Myocyte (in vitro differentiated cells): Measurements from ENCODE around the gene USP17L29. TPM values are rescaled to one million over a fixed set of nuclear protein-coding genes. Genes with fewer than 3 reads are reported as not detected.
"Not testable (repeated sequence)": the region's sequence is repeated elsewhere in the genome, so short reads cannot be mapped to it uniquely, and the experiment has no call there.

Experiments
- DNase-seq: peaks from one replicate; pipeline ENCODE4 v3.0.0-alpha.2; 2012; ENCODE audit warnings: low read depth
- polyA plus RNA-seq: library from polyadenylated mRNA; unstranded; fragments of >200 nt; gene quantifications from one replicate; pipeline ENCODE4 v1.2.1, GENCODE V29; 2012; ENCODE audit warnings: missing spikeins
- total RNA-seq: library from RNA; depleted of rRNA; stranded (reverse); fragments of >200 nt; gene quantifications from 2 replicates; pipeline ENCODE4 v1.2.3, GENCODE V29; 2014

The USP17L29 gene
- total RNA-seq: not detected in 2 replicates
- polyA plus RNA-seq: not detected

DNA sequence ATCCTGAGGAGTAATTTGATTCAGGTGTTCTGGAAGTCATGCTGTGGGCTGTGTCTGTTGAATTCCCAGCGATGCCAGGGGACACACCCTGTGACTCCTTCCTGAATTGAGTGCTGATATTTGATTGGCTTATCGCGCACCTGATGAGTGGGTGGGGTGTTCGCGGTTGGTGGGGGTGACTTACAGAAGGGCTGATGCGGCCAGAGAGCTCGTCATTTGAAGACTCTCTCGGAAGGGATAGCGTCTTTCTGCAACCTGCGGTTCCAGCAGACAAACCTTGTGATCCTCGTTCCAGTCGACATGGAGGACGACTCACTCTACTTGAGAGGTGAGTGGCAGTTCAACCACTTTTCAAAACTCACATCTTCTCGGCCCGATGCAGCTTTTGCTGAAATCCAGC is at the start of gene USP17L29:
Gene USP17L29 (plus strand): TSS at position 301 of the 400 bp plus-strand sequence. CDS start 0 bp downstream, at position 301.
- not testable (repeated sequence) for DNase-seq

DNA sequence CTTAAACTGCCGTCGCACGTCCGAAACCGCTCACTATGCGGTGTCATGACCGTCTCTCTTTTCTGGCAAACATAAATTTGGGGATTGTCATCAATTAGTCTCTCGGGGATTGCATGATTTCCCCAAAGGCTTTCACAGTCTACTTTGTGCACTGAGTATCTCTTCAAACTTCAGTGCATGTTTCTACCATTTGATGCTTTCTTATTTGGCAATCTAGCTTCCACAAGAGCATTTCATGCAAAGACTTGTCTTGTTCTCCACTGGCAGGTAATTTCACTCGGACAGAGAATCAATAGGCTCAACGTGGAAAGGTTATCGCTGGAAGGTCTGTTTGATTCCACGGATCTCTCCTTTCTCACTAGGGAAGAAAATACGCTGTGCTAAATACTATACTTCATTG is 29.2 kb upstream of the USP17L29 start:
- not testable (repeated sequence) for DNase-seq

DNA sequence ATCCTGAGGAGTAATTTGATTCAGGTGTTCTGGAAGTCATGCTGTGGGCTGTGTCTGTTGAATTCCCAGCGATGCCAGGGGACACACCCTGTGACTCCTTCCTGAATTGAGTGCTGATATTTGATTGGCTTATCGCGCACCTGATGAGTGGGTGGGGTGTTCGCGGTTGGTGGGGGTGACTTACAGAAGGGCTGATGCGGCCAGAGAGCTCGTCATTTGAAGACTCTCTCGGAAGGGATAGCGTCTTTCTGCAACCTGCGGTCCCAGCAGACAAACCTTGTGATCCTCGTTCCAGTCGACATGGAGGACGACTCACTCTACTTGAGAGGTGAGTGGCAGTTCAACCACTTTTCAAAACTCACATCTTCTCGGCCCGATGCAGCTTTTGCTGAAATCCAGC is 28.6 kb upstream of the USP17L29 start, which contains the start of gene USP17L24:
Gene USP17L24 (plus strand): TSS at position 301 of the 400 bp plus-strand sequence. CDS start 0 bp downstream, at position 301.
- DNase-seq: not testable (repeated sequence)

GRCh38 chr4:9329611-9330010 is 23.8 kb upstream of the USP17L29 start, which contains the start of gene USP17L25:
Gene USP17L25 (plus strand): TSS chr4:9329911. CDS start chr4:9329911, 0 bp downstream.
- DNase-seq: not testable (repeated sequence)

- DNase-seq: not testable (repeated sequence)
Measured at GRCh38 chr4:9334358-9334757, 19.1 kb upstream of the USP17L29 start, which contains the start of gene USP17L26. Gene USP17L26 (plus strand): TSS chr4:9334658. CDS start chr4:9334658, 0 bp downstream.

DNA sequence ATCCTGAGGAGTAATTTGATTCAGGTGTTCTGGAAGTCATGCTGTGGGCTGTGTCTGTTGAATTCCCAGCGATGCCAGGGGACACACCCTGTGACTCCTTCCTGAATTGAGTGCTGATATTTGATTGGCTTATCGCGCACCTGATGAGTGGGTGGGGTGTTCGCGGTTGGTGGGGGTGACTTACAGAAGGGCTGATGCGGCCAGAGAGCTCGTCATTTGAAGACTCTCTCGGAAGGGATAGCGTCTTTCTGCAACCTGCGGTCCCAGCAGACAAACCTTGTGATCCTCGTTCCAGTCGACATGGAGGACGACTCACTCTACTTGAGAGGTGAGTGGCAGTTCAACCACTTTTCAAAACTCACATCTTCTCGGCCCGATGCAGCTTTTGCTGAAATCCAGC is 14.3 kb upstream of the USP17L29 start, which contains the start of gene USP17L5:
Gene USP17L5 (plus strand): TSS at position 301 of the 400 bp plus-strand sequence. CDS start 0 bp downstream, at position 301.
- DNase-seq: not testable (repeated sequence)

- DNase-seq: not testable (repeated sequence)
Measured at GRCh38 chr4:9343848-9344247, 9.6 kb upstream of the USP17L29 start, which contains the start of gene USP17L27. Gene USP17L27 (plus strand): TSS chr4:9344148. CDS start chr4:9344148, 0 bp downstream.

- not testable (repeated sequence) for DNase-seq
Measured at GRCh38 chr4:9348593-9348992, 4.8 kb upstream of the USP17L29 start, which contains the start of gene USP17L28. Gene USP17L28 (plus strand): TSS chr4:9348893. CDS start chr4:9348893, 0 bp downstream.

GRCh38 chr4:9350866-9351265 is 2.6 kb upstream of the USP17L29 start:
- DNase-seq: not testable (repeated sequence)

DNA sequence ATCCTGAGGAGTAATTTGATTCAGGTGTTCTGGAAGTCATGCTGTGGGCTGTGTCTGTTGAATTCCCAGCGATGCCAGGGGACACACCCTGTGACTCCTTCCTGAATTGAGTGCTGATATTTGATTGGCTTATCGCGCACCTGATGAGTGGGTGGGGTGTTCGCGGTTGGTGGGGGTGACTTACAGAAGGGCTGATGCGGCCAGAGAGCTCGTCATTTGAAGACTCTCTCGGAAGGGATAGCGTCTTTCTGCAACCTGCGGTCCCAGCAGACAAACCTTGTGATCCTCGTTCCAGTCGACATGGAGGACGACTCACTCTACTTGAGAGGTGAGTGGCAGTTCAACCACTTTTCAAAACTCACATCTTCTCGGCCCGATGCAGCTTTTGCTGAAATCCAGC is 9.4 kb downstream of the USP17L29 start, which contains the start of gene USP17L30:
Gene USP17L30 (plus strand): TSS at position 301 of the 400 bp plus-strand sequence. CDS start 0 bp downstream, at position 301.
- DNase-seq: not testable (repeated sequence)

DNA sequence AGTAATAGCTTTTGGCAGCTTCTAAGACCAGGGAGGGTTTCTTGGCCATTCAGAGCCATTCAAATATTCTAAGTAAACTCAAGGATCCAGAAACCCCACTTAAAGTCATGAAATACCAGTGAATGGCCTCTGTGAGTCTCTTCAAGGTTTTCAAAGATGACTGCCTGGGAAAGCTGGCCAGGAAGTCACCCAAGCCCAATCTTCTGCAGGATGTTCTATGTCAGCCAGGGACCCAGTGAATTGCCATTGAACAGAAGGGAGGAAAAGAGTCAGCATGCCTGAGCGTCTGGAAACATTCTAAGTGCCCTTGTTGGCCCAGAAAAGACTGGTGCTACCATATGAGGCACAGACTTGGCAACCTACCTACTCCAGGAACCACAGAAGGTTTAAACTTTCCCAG is 26.4 kb downstream of the USP17L29 start:
- DNase-seq: not testable (repeated sequence)

DNA sequence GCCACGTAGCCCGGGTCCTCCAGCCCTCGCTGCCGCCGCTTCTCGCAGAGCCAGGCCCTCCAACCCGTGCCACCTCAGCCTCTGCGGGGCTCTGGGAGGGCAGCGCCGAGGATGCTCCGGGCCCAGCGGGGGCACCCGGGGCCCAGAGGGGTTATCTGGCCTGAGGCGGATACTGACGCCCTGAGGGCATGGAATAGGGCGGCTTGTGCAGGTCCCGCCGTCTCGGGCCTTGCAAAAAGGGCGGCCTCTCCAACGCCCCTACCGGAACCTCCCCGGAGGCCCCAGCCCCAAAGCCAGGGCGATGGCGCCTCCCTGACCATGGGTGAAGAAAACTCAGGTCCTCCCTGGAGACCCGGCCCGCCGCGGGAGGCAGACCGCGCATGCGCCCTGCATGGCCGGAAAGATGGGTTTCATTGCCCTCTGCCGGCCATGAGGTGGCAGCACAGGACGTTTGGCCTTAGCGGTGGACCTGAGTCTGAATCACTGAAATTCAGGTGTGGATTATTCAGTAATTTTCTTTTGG is 27.6 kb downstream of the USP17L29 start:
- DNase-seq: peak; percentile 12

DNA sequence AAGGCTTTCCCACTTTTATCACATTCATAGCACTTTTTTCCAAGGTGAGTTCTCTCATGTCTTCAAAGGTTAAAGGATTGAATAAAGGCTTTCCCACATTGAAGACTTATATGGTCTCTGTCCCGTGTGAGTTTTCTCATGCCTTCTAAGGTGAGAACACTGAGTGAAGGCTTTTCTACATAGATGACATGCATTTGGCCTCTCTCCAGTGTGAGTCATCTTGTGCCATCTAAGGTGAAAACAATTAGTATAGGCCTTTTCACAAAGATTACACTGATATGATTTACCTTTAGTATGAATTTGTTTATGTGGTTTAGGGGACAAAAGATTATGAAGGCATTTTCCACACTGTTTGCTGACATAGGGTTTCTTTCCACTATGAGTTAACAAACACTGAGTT is 30.7 kb downstream of the USP17L29 start:
- DNase-seq: no peak

DNA sequence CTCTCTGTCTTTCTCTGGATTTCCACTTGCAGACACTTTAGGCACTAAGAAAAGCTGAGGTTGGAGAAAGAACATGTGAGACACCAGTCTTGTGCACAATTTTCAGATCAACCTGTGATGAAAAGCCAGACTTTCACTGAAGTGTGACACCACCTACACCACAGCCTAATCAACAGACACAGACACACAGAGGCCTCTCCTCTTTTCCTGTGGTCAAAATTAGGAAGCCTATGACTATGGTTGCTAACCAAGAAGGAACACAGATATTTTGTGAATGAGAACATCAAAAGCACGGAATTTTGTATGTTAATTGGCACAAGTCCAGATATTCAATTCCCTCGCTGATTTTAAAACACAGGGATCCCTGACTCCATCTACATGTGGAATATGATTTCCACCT is 35.6 kb downstream of the USP17L29 start:
- DNase-seq: not testable (repeated sequence)

Other genes starting within 250 kb of the USP17L29 start
- gene FAM90A26, start 183.2 kb upstream of the USP17L29 start, total RNA-seq: not detected in 2 replicates
- gene USP17L10, start 143.0 kb upstream of the USP17L29 start, total RNA-seq: not detected in 2 replicates
- not detected in 2 replicates for gene USP17L11, start 138.2 kb upstream of the USP17L29 start, total RNA-seq
- gene USP17L12, start 133.5 kb upstream of the USP17L29 start, total RNA-seq: not detected in 2 replicates
- gene USP17L13, start 128.7 kb upstream of the USP17L29 start, total RNA-seq: not detected in 2 replicates
- gene USP17L15, start 119.3 kb upstream of the USP17L29 start, total RNA-seq: not detected in 2 replicates
- gene USP17L17, start 109.8 kb upstream of the USP17L29 start, total RNA-seq: not detected in 2 replicates
- gene USP17L18, start 105.0 kb upstream of the USP17L29 start, total RNA-seq: not detected in 2 replicates
- gene USP17L19, start 100.3 kb upstream of the USP17L29 start, total RNA-seq: not detected in 2 replicates
- gene USP17L20, start 95.5 kb upstream of the USP17L29 start, total RNA-seq: not detected in 2 replicates
- gene USP17L21, start 90.8 kb upstream of the USP17L29 start, total RNA-seq: not detected in 2 replicates
- not detected in 2 replicates for gene USP17L22, start 86.0 kb upstream of the USP17L29 start, total RNA-seq
- gene USP17L24, start 28.5 kb upstream of the USP17L29 start, total RNA-seq: not detected in 2 replicates
- not detected in 2 replicates for gene USP17L25, start 23.7 kb upstream of the USP17L29 start, total RNA-seq
- gene USP17L26, start 19.0 kb upstream of the USP17L29 start, total RNA-seq: not detected in 2 replicates
- gene USP17L5, start 14.2 kb upstream of the USP17L29 start, total RNA-seq: not detected in 2 replicates
- not detected in 2 replicates for gene USP17L27, start 9.5 kb upstream of the USP17L29 start, total RNA-seq
- not detected in 2 replicates for gene USP17L28, start 4.7 kb upstream of the USP17L29 start, total RNA-seq
- not detected in 2 replicates for gene USP17L30, start 9.5 kb downstream of the USP17L29 start, total RNA-seq
- gene DEFB131A, start 90.8 kb downstream of the USP17L29 start, total RNA-seq: not detected in 2 replicates